Measurements from ENCODE around the gene EXD3. TPM values are rescaled to one million over a fixed set of nuclear protein-coding genes. Genes with fewer than 3 reads are reported as not detected.
A peak's percentile ranks its signal among the peaks of the same experiment; 100 is the strongest.

Gene EXD3
- total RNA-seq, 4 donors from 2014 or later, result 2.8 to 16.8 (median 9.1) TPM

- no peak for DNase-seq
- H3K27ac ChIP-seq, result peak overlapping the region in 2 of 4 donors; percentile 39 to 57
Measured at GRCh38 chr9:137317718-137318511, 105.0 kb downstream of the EXD3 start.

GRCh38 chr9:137317021-137317717 is 105.8 kb downstream of the EXD3 start:
- H3K27me3 ChIP-seq, result peaks cover 0 to 29% (median 0%) of the 10 kb centered on the region in 4 donors
- 87% methylated on average over 6 of the region's 19 CpGs; no CpG with 5 or more reads in 1 of the 2 donors for whole genome bisulfite sequencing, 2 donors
- DNase-seq, result no peak

More at GRCh38 chr9:137317718-137318511, 105.0 kb downstream of the EXD3 start:
- Histone ChIP-seq H3K9me3 (no peaks in the 10 kb centered on the region), H3K36me3 (no peaks in the 10 kb centered on the region), H3K27me3 (peaks cover 0 to 29% (median 0%) of the 10 kb centered on the region in 4 donors), H3K4me1 (peaks cover 40 to 73% (median 46%) of the 10 kb centered on the region in 3 donors), H3K4me3 (no peak overlapping the region)
- no peak for TF ChIP-seq CTCF (IDR thresholded peaks at IDR 0.05)
- WGBS, 2 donors, result 89% methylated on average over 6 of the region's 24 CpGs; no CpG with 5 or more reads in 1 of the 2 donors
- intact Hi-C loops (cut with DNase I), result no loop called here

DNA sequence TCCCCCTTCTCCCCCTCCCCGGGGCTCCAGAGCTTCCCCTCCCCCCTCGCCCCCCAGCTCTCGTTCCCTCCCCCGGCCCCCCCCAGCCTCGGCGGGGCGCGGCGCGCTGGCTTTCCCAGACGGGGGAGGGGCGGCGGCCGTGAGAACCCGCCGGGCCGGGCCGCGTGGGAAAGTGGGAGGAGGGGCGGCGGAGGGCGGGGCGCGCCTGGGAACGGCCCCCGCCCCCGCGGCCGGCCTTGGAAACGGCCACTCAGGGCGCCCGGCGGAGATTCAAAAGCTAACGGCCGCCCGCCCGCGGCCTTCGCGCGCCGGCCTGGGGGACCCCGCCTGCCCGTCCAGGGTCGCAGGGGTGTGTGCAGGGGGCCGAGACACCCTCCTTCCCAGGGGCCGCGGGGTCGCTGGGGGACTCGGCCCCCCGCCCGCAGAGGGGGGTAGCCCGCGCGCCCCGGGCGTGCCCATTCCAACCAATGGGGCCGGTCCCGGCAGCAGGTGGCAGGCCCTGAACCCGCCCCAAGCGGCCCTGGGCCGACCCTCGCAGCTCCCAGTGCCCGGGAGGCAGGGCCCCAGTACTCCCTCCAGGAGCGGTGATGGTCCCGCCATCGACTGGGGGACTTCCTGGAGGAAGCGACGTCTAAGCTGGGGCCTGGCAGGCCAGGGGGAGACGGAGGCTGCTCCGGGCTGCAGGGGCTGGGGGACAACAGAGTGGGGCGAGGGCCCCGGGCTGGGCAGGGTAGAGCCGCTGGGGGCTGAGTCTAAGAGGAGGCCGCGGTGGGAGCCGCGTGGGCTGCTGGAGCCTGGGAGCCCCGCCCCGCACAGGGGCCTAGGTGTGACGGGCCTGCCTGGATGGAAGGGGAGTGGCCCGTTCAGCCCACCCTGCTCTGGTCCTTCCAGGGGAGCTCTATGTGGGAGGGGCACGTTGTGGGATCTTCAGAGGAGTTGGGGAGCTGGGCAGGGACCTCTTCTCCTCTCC is 106.7 kb downstream of the EXD3 start:
- peaks cover 0 to 29% (median 0%) of the 10 kb centered on the region in 4 donors for H3K27me3 ChIP-seq
- DNase-seq, result no peak
- peak overlapping the region; percentile 23 to 65 (median 36) for H3K4me3 ChIP-seq
- peaks cover 46 to 89% (median 60%) of the 10 kb centered on the region in 3 donors for H3K4me1 ChIP-seq
- H3K36me3 ChIP-seq, result no peaks in the 10 kb centered on the region
- peak overlapping the region; percentile 49 to 95 (median 84) for H3K27ac ChIP-seq
- TF ChIP-seq CTCF (IDR thresholded peaks at IDR 0.05), result no peak
- TF ChIP-seq POLR2A (IDR thresholded peaks at IDR 0.05), result no peak
- WGBS, 2 donors, result 0 to 23% methylated on average over 1 to 9 of the region's 83 CpGs
- H3K9me3 ChIP-seq, result no peaks in the 10 kb centered on the region
- intact Hi-C loops (cut with DNase I), result no loop called here

More at GRCh38 chr9:137317021-137317717, 105.8 kb downstream of the EXD3 start:
- Histone ChIP-seq H3K9me3 (no peaks in the 10 kb centered on the region), H3K4me3 (no peak overlapping the region), H3K27ac (peak overlapping the region; percentile 39 to 95 (median 84)), H3K4me1 (peaks cover 46 to 81% (median 53%) of the 10 kb centered on the region in 3 donors), H3K36me3 (no peaks in the 10 kb centered on the region)
- intact Hi-C loops (cut with DNase I), result no loop called here
- TF ChIP-seq POLR2A (IDR thresholded peaks at IDR 0.05) (no peak), CTCF (IDR thresholded peaks at IDR 0.05) (no peak)

DNA sequence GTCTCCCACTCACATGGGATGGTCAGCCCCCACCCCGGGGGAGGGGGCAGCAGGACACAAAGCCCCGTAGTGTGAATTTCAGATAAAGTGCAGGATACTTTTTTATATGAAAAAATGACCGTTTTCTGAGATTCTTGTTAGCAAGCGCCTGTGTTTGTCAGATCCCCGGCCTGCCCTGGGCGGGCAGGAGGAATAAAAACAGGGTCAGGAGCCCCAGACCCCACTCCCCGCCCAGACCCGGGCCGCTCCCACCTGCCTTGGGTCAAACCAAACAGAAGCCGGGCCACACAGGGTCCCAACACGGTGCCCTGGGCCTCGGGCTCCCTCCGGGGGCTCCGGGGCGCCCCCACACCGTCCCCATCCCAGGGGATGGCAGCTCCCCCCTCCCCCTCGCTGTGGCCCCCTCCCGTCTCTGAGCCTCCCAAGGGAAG is 107.4 kb downstream of the EXD3 start:
- Histone ChIP-seq H3K27me3 (peaks cover 0 to 29% (median 0%) of the 10 kb centered on the region in 4 donors), H3K27ac (peak overlapping the region; percentile 49 to 95 (median 84)), H3K36me3 (no peaks in the 10 kb centered on the region), H3K9me3 (no peaks in the 10 kb centered on the region), H3K4me1 (peaks cover 47 to 91% (median 61%) of the 10 kb centered on the region in 3 donors), H3K4me3 (peak overlapping the region; percentile 23 to 65 (median 36))
- intact Hi-C loops (cut with DNase I), result no loop called here
- no peak for TF ChIP-seq POLR2A (IDR thresholded peaks at IDR 0.05)
- TF ChIP-seq CTCF (IDR thresholded peaks at IDR 0.05), result no peak
- WGBS, 2 donors, result 20 to 29% methylated on average over 1 to 3 of the region's 18 CpGs
- no peak for DNase-seq
